KMS-11 (cell line): Measurements from ENCODE around the gene TMEM150B.

Experiments used
- H2AFZ ChIP-seq: fragments of 200-600 bp; sonication (generic); 2 replicates; pipeline ENCODE4 v1.6.1; 2016; ENCODE audit warnings: antibody characterized with exemption, mixed run types, low read depth
- H3K27ac ChIP-seq: fragments of 200-600 bp; sonication (generic); 2 replicates; pipeline ENCODE4 v1.6.1; 2016; ENCODE audit warnings: mild to moderate bottlenecking, mixed run types
- H3K27me3 ChIP-seq: fragments of 200-600 bp; sonication (generic); 2 replicates; pipeline ENCODE4 v1.6.1; 2017; ENCODE audit warnings: mild to moderate bottlenecking, low read depth, mixed run types, moderate library complexity; ENCODE audit not compliant: insufficient read depth
- H3K36me3 ChIP-seq: fragments of 200-600 bp; sonication (generic); 2 replicates; pipeline ENCODE4 v1.6.1; 2017; ENCODE audit warnings: mild to moderate bottlenecking, mixed run types; ENCODE audit not compliant: insufficient read depth
- H3K4me1 ChIP-seq: fragments of 200-600 bp; sonication (generic); 2 replicates; pipeline ENCODE4 v1.6.1; 2016; ENCODE audit warnings: mild to moderate bottlenecking, low read depth, mixed run types; ENCODE audit not compliant: poor library complexity, severe bottlenecking
- H3K4me2 ChIP-seq: fragments of 200-600 bp; sonication (generic); 2 replicates; pipeline ENCODE4 v1.7.0; 2016; ENCODE audit warnings: mild to moderate bottlenecking, mixed run types
- H3K4me3 ChIP-seq: fragments of 200-600 bp; sonication (generic); IDR thresholded peaks from 2 replicates; pipeline ENCODE4 v1.6.1; 2017; ENCODE audit warnings: low read depth, low read length, mixed read lengths; ENCODE audit not compliant: insufficient read depth
- H3K79me2 ChIP-seq: fragments of 200-600 bp; sonication (generic); 2 replicates; pipeline ENCODE4 v1.6.1; 2016; ENCODE audit warnings: low read depth, mixed run types; ENCODE audit not compliant: insufficient read depth
- H3K9ac ChIP-seq: fragments of 200-600 bp; sonication (generic); 2 replicates; pipeline ENCODE4 v1.6.1; 2016; ENCODE audit warnings: mild to moderate bottlenecking, mixed run types
- H4K20me1 ChIP-seq: fragments of 200-600 bp; sonication (generic); 2 replicates; pipeline ENCODE4 v1.6.1; 2016; ENCODE audit warnings: mild to moderate bottlenecking, mixed run types; ENCODE audit not compliant: insufficient read depth
- TF ChIP-seq, protein P1 (sequence below): fragments of 200-600 bp; sonication (generic); conservative IDR thresholded peaks from 2 replicates; pipeline ENCODE4 v1.6.1; 2017; ENCODE audit warnings: low read depth, mild to moderate bottlenecking, antibody characterized with exemption, low read length, moderate library complexity, mixed read lengths

The TMEM150B gene

DNA sequence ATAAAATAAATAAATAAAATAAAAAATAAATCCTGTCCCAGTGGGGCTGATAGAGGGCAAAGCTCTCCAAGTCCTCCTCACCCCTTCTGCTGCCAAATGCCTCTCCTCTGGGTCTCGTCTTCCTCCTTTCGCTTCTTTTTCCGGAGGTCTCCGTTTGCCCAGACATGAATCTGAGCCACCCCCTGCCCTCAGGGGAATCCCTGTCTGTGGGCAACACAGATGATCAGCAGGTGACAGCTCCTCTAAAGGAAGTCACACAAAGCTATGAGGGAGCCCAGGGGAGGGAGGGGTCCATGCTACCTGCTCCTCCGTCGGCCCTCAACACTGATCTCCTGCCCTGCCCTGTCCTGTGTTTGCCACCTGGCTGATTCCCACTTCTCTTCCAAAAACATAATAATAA lies 479 bp downstream of the TMEM150B start:
- Histone ChIP-seq H3K27me3 (no peaks in the 10 kb centered on the region; the same call in 1 of the 2 replicates), H3K27ac (no peak overlapping the region), H3K36me3 (no peaks in the 10 kb centered on the region), H4K20me1 (no peaks in the 10 kb centered on the region), H3K4me2 (no peak overlapping the region), H2AFZ (peak overlapping the region; percentile 44; the same call in 1 of the 2 replicates), H3K9ac (no peak overlapping the region), H3K4me1 (peaks cover 12% of the 10 kb centered on the region), H3K79me2 (no peaks in the 10 kb centered on the region), H3K4me3 (no peak overlapping the region)
- TF ChIP-seq, protein P1, sequence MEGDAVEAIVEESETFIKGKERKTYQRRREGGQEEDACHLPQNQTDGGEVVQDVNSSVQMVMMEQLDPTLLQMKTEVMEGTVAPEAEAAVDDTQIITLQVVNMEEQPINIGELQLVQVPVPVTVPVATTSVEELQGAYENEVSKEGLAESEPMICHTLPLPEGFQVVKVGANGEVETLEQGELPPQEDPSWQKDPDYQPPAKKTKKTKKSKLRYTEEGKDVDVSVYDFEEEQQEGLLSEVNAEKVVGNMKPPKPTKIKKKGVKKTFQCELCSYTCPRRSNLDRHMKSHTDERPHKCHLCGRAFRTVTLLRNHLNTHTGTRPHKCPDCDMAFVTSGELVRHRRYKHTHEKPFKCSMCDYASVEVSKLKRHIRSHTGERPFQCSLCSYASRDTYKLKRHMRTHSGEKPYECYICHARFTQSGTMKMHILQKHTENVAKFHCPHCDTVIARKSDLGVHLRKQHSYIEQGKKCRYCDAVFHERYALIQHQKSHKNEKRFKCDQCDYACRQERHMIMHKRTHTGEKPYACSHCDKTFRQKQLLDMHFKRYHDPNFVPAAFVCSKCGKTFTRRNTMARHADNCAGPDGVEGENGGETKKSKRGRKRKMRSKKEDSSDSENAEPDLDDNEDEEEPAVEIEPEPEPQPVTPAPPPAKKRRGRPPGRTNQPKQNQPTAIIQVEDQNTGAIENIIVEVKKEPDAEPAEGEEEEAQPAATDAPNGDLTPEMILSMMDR, result no peak

DNA sequence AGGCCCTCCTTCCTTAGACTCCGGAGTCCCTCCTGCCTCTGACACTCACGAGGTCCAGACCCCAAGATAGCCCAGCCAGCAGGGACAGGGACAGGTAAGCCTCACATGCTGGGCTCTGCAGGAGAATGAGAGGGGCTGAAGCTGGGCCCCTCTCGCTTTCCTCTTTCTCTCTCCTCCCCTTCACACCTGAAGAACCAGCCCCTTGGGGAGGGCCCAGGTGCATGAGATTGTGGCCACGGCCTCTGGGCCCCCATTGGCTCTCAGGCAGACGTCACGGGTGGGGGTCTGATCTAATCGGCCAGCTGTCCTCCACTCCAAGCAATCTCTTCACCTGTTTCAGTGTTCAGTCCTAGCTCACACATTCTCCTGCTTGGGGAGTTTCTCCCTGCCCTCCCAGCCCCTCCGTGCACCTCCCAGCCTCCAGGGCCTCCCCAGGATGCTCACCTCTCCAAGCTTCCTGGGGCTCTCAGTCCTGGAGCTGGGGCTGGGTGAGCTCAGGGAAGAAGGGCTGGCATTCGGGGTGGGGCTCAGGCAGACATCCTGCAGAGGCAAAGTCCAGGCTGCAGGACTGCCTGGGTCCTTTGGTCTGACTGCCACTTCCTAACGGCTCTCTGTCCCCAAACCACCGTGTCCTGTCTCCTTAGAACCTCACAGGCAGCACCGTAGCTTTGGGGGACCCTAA lies 2.8 kb downstream of the TMEM150B start:
- TF ChIP-seq, protein P1, result no peak
- no peaks in the 10 kb centered on the region for H4K20me1 ChIP-seq
- no peak overlapping the region for H2AFZ ChIP-seq
- H3K27me3 ChIP-seq, result no peaks in the 10 kb centered on the region; the same call in 1 of the 2 replicates
- no peaks in the 10 kb centered on the region for H3K79me2 ChIP-seq
- peaks cover 12% of the 10 kb centered on the region for H3K4me1 ChIP-seq
- no peak overlapping the region for H3K27ac ChIP-seq
- H3K4me3 ChIP-seq, result no peak overlapping the region
- H3K4me2 ChIP-seq, result no peak overlapping the region
- no peak overlapping the region for H3K9ac ChIP-seq
- H3K36me3 ChIP-seq, result no peaks in the 10 kb centered on the region

DNA sequence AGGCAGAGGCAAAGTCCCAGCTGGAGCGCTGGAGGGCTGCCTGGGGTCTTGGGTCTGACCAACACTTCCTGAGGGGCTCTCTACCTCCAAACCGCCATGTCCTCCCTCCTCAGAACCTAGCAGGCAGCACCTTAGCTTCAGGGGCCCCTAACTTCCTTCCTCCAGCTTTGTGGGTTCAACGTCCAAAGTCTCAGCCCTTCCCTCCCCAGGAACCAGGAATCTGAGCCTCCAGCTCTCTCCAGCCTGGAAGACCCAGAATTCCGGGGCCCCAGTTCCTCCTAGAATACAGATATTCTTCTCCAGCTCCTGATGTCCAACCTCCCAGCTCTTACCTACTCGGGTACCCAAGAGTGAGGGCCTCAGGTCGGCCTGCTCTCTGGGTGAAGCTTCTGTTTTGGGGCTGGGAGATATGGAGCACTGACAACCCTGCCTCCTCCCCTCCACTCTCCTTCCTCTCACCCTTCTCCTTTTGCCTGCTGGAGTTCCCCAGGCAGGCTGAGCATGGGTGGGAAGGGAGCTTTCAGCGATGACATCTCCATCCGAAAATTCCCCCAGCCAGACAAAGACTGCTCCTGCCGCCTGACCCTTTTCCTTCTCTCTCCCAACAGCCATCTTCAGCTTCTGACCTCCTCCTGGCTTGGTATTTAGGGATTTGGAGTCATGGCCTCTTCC lies 3.5 kb downstream of the TMEM150B start:
- H2AFZ ChIP-seq, result no peak overlapping the region
- TF ChIP-seq, protein P1, result no peak
- no peak overlapping the region for H3K4me2 ChIP-seq
- H3K27me3 ChIP-seq, result no peaks in the 10 kb centered on the region; the same call in 1 of the 2 replicates
- H3K36me3 ChIP-seq, result no peaks in the 10 kb centered on the region
- H3K4me1 ChIP-seq, result peaks cover 12% of the 10 kb centered on the region
- no peak overlapping the region for H3K4me3 ChIP-seq
- no peak overlapping the region for H3K9ac ChIP-seq
- no peaks in the 10 kb centered on the region for H4K20me1 ChIP-seq
- H3K27ac ChIP-seq, result no peak overlapping the region
- H3K79me2 ChIP-seq, result no peaks in the 10 kb centered on the region

DNA sequence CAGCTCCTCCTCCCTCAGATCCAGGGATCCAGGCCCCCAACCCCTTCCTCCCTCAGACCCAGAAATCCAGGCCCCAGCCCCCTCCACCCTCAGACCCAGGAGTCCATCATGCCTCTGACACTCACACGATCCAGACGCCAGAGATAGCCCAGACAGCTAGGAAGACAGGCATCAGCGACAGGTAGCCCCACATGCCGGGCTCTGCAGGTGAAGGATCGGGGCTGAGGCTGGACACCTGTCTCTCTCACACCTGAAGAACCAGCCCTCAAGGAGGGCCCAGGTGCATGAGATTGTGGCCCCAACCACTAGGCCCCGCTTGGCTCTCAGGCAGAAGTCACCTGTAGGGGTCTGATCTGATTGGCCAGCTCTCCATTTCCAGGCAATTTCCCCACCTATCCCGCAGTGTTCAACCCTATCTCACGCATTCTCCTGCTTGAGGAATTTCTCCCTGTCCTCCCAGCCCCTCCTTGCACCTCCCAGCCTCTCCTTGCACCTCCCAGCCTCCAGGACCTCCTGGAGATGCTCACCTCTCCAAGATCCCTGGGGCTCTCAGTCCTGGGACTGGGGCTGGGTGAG lies 4.2 kb downstream of the TMEM150B start:
- Histone ChIP-seq H3K4me2 (no peak overlapping the region), H3K4me1 (peaks cover 12% of the 10 kb centered on the region), H3K36me3 (no peaks in the 10 kb centered on the region), H3K27ac (no peak overlapping the region), H3K79me2 (no peaks in the 10 kb centered on the region), H3K4me3 (no peak overlapping the region), H3K27me3 (no peaks in the 10 kb centered on the region; the same call in 1 of the 2 replicates), H3K9ac (no peak overlapping the region), H2AFZ (no peak overlapping the region), H4K20me1 (no peaks in the 10 kb centered on the region)
- TF ChIP-seq, protein P1, result no peak
